HG03175 (cell line): ENCODE data around the gene TMEM82.

Experiments
- ATAC-seq: cut with Tn5 transposase; IDR thresholded peaks from one replicate; pipeline ENCODE4 v1.9.1; 2021; ENCODE audit warnings: mild to moderate bottlenecking, moderate library complexity; ENCODE audit not compliant: unreplicated experiment

Gene TMEM82

DNA sequence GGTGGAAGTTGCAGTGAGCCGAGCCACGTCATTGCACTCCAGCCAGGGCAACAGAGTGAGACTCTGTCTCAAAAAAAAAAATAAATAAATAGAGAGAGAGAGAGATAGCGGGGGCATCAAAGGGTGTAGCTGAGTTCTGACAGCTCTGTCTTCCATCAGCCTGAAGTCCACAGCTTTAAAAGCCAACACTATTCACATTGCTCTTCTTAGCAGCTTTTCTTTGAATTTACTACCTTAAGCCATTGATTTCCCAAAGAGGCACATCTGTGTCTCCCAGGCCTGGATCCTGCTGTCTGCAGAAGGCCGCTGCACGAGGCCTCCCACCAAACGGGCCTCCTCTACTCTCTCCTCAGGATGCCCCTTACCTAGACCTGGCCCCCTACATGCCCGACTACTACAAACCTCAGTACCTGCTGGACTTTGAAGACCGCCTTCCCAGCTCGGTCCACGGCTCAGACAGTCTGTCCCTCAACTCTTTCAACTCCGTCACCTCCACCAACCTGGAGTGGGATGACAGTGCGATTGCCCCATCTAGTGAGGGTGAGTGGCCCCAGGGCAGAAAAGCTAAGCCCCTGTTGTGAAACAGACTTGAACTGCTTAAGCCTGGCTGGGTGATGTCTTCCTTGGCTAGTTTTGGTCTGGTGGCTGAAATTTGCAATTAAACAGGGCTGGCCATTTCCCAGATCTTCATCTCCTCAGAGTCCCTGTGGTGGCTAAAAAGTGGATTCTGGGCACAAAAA, 22.7 kb upstream of the TMEM82 start:
- no peak for ATAC-seq

DNA sequence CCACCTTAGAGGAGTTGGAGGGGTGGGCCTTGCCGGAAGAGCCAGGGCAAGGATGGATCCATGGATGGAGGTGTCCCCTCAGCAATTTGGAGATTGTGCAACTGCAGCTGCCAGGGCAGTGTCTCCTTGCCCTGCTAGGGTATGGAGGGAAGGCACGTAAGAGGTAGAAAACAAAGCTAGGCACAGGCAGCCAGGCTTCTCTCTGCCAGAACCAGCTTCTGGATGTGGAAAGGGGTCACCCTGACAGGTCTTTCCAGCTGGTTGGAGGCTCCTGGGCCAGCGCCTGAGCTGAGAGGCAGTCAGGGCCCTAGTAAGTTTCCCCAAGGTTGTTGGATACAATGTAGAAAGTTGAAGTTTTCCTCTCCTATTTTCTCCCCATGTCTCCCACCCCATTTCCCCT, 21.4 kb upstream of the TMEM82 start:
- ATAC-seq, result no peak

DNA sequence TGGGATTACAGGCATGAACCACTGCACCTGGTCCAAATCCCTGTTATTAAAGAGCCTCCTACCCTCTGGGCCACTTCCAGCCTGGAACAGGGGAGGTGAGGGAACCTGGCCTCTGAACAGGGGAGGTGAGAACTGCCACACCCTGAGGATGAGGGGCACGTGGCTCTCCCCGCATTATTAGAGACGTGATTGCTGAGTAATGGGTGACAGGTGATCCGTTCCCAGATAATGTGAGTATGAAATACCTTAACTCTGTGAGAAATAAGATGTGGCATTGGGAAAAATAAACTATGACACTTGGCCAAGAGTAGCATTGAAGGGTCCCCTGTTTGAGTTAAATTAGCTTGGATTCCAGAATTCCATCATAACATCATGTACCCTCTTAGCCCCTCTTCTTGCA, 19.9 kb upstream of the TMEM82 start:
- no peak for ATAC-seq

DNA sequence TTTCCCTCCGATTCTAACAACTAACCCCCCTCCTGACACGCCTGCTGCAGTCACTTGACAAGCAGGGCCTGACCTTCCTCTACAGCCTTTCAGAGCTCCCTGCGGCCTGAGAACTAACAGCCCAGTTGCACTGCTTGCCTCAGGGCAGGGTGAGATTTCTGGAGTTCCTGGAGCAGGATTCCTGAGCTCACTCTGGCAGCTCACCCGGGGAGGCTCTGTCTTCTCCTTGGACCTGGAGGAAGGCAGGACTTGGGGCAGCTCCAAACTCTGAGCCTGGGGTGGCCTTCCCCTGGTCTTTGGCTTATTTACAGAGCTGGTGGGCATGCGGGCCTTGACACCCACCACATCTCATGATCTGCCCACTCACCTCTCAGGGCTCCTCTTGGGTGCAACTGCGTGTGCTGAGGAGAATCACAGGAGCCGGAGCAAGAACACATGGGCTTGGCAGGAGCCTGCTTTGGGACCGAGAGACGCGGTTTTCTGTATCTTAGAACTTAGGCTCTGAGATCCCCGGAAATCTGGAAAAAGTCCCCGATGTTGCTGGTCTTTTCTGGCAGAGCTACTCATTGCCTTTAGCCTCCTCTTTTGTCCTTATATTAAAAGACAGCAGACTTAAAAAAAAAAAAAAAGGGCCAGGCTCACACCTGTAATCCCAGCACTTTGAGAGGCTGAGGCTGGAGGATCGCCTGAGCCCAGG, 19.3 kb upstream of the TMEM82 start:
- no peak for ATAC-seq

GRCh38 chr1:15723631-15724246, 18.6 kb upstream of the TMEM82 start:
- ATAC-seq, result no peak

DNA sequence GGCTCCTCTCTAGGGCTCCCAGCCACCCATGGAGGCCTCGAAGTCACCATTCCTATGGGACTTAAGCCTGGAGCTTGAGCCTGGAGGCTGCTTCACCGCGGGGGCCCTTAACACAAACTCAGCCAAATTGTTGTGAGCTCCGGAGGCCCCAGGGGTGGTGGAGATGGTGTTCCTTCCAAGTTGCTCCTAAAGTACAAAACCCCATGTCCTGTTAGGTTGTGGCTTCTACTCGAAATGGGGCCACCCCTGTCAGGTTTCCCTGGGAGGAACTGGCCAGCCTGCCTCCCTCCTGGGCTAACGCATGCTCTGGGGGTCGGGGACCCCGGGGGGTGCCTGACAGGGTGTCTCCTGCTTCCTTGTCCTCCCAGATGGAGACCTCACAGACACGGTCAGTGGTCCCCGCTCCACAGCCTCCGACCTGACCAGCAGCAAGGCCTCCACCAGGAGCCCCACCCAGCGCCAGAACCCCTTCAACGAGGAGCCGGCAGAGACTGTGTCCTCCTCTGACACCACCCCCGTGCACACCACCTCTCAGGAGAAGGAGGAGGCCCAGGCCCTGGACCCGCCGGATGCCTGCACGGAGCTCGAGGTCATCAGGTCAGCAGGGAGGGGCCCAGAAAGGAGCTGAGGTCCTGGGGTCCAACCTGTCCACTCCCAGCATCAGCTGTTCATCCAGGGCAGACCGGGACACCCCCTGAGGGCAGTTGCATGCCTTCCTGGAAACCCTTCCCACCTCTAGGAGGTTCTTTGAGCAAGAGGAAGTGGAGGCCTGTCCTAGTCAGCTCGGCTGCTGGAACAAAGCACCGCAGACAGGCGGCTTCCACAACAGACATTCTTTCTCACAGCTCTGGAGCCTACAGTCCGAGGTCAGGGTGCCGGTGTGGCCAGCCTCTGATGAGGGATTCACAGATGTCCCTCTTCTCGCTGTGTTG, 17.1 kb upstream of the TMEM82 start:
- no peak for ATAC-seq

DNA sequence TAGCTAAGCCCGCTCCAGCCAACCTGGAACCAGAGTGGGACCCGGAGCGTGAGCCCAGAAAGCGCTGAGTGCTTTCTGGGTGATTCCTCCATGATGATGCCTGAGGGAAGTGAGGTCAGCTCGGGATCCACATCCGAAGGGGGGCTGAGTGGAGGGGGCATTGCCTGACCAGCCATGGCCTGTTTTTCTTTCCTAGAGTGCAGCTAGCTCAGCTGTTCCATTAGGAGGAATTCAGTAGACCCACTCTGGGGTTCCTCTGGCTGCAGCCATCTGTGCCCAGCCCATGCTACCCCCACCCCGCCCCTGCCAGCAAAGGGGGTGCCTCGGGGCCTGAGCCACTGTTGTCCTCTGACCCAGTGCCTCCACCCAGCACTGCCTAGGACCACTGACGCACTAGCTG, 15.8 kb upstream of the TMEM82 start:
- no peak for ATAC-seq

- ATAC-seq, result no peak
Observed at GRCh38 chr1:15727021-15727420, 15.3 kb upstream of the TMEM82 start.

DNA sequence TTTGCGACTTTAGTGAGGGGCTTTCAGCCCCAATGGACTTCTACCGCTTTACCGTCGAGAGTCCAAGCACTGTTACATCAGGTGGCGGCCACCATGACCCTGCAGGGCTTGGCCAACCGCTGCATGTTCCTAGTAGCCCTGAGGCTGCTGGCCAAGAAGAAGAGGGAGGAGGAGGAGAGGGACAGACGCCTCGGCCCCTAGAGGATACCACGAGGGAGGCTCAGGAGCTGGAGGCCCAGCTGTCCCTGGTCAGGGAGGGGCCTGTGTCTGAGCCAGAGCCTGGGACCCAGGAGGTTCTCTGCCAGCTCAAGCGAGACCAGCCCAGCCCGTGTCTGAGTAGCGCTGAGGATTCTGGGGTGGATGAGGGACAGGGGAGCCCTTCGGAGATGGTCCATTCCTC, 14.9 kb upstream of the TMEM82 start:
- no peak for ATAC-seq

DNA sequence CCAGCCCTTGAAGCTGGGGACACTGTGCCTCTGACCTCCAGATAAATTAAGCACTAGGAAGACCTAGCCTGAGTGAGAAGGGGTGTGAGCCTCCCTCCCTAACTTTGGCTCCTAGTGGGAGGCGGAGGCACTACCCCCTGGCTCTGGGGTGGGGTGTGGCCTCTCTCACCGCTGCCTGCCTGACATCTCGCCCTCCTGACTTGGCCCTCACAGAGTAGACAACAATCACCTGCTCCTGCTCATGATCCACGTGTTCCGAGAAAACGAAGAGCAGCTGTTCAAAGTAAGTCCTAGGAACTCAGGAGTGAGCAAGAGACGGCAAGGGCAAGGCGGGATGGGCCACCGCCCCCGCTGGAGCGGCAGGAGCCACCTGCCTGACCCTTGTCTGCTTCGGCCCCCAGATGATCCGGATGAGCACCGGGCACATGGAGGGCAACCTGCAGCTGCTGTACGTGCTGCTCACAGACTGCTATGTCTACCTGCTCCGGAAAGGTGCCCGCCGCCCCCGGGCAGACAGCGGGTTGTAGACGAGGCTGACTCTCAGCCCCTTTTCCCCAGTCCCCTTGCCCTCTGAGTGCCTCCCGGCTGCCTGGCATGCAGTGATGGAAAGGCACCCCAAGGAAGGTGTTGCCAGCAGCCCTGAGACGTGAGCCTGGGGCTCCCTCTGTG, 14.3 kb upstream of the TMEM82 start:
- no peak for ATAC-seq

- ATAC-seq, result no peak
Observed at GRCh38 chr1:15728937-15729657, 13.2 kb upstream of the TMEM82 start.

- ATAC-seq, result no peak
Observed at GRCh38 chr1:15730423-15730822, 11.9 kb upstream of the TMEM82 start.

DNA sequence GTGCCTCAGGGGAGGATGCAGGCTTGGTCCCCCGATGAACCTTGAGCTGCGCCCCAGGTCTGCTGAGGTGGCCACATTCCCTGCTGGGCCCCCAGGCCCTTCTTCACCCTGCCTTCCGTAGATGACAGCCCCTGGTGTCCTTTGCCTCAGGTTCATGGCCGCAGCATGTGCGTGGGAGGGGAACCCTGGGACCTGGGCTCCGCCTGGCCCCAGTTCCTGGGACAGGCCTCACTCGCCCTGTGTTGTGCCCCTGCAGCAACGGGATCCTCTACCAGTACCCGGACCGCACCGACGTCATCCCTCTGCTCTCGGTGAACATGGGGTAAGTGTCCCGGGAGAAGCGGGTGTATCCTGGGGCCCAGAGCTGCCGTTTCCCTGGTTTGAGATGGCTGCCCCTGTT, 11.4 kb upstream of the TMEM82 start:
- ATAC-seq, result no peak

- no peak for ATAC-seq
Observed at GRCh38 chr1:15731735-15732685, 10.3 kb upstream of the TMEM82 start.

GRCh38 chr1:15732686-15733081, 9.6 kb upstream of the TMEM82 start:
- ATAC-seq, result no peak

- ATAC-seq, result no peak
Observed at GRCh38 chr1:15733218-15733725, 9.0 kb upstream of the TMEM82 start.

GRCh38 chr1:15733726-15734226, 8.5 kb upstream of the TMEM82 start:
- ATAC-seq, result no peak

DNA sequence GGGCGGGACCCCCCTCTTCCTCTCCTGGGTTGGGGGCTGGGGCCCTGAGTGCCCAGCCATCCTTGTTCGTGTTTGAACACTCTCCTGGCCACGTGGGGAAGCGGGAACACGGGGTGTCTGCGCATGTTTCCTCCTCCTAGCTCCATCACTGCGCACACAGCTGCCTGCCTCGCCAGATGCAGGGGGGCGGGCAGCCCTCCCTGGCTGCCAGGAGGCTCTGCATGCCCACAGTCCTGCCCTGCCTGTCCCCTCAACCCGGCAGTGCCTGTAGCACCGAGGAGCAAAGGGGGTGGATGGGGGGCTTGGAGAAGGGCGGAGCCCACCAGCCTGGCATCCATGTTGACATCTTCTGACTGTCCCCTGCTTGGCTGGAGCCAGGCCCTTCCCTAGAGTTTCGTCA, 8.0 kb upstream of the TMEM82 start:
- ATAC-seq, result no peak
